ENCODE results near the gene ZBTB17.
"Not testable (repeated sequence)": the region's sequence is repeated elsewhere in the genome, so short reads cannot be mapped to it uniquely, and the experiment has no call there.

ZBTB17 gene

DNA sequence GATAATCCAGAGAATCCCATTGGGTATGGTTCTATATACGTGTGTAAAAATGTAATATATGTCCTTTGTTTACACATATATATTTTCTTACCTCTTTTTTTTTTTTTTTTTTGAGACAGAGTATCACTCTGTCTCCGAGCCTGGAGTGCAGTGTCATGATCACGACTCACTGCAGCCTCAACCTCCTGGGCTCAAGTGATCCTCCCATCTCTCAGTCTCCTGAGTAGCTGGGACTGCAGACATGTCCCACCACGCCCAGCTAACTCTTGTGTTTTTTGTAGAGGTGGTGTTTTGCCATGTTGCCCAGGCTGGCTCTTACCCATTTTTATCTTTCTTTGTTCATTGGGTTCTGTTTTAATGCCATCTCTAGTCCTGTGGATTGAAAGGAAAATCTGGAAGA, 59.5 kb downstream of the ZBTB17 start:
- H3K27ac ChIP-seq = peak overlapping the region; percentile 56

DNA sequence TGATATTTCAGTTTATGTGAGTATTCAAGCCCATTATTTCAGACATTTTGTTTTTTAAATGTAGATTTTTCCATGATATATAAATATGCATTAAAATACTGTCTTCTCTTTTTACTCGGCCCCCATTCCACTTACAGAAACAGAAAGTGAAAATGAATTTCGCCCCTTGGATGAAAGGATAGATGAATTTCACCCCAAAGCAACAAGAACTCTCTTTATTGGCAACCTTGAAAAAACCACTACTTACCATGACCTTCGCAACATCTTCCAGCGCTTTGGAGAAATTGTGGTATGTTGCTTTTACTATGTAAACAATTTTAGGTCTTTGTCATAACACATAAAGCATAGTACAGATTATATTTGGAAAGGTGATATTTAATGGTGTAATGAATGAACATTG, 59.9 kb downstream of the ZBTB17 start:
- peak overlapping the region; percentile 56 for H3K27ac ChIP-seq
- DNase-seq (ENCODE audit: low read depth, low spot score) = no peak

More for the DNA sequence above, 59.5 kb downstream of the ZBTB17 start:
- DNase-seq (ENCODE audit: low read depth, low spot score) = peak; percentile 26

DNA sequence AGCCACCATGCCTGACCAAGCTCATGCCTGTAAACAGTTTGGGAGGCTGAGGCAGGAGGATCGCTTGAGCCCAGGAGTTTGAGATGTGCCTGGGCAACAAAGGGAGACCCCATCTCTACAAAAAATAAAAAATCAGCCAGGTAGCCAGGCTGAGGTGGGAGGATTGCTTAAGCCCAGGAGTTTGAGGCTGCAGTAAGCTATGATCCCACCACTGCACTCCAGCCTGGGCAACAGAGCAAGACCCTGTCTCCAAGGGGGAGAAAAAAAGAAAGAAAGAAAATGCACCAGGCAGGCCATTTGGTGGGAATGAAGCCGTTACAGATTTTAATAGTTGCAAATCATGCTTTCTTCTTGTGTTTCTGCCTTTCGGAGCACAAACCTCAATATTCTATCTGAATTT, 62.3 kb downstream of the ZBTB17 start:
- H3K27ac ChIP-seq; DNase-seq (ENCODE audit: low read depth, low spot score): not testable (repeated sequence)

DNA sequence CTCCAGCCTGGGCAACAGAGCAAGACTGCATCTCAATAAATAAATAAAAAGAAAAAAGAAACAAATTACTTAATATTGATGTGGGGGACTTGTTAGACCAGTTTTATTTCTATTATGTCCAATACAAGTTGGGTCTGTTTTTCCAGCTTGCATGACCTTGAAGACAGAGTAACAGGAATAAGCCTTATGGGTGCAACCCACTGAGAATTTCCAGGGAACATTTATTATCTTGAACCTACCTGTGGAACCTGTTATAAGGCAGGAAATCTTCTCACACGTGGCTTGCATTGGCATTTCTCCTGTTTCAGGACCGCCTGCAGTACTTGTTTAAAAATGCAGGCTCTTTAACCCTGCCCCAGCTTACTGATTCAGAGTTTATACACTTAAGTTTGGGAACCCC, 64.0 kb downstream of the ZBTB17 start:
- peak; percentile 14 for DNase-seq (ENCODE audit: low read depth, low spot score)

DNA sequence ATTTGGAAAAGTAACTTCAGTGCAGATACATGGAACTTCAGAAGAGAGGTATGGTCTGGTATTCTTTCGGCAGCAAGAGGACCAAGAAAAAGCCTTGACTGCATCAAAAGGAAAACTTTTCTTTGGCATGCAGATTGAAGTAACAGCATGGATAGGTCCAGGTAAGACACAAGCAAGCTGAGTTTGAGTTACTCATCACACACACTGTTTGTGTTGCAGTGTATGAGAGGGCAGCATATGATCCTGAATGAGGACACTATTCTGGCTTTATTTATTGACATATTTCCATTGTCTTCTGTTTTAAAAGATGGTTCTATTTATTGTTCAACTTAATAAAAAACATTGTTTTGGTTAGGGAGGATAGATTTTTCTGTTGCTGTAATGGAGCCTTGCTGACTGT, 64.8 kb downstream of the ZBTB17 start:
- H3K27ac ChIP-seq = peak overlapping the region; percentile 13
- no peak for DNase-seq (ENCODE audit: low read depth, low spot score)

More for the DNA sequence above, 64.0 kb downstream of the ZBTB17 start:
- peak overlapping the region; percentile 13 for H3K27ac ChIP-seq

DNA sequence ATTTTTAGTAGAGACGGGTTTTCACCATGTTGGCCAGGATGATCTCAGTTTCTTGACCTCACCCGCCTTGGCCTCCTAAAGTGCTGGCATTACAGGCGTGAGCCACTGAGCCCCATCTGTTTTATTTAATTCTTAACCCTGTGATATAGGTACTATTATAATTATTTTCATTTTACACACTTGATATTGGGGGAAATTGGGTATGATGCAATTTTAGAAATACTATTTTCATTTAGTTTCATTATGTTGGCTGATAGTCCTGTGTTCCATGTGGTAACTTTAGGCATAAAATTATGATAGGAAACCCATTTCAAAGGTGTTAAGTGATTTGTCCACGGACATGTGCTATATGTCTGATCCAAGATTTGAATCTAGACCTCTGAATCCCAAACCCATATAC, 67.3 kb downstream of the ZBTB17 start:
- no peak overlapping the region for H3K27ac ChIP-seq
- DNase-seq (ENCODE audit: low read depth, low spot score) = no peak

DNA sequence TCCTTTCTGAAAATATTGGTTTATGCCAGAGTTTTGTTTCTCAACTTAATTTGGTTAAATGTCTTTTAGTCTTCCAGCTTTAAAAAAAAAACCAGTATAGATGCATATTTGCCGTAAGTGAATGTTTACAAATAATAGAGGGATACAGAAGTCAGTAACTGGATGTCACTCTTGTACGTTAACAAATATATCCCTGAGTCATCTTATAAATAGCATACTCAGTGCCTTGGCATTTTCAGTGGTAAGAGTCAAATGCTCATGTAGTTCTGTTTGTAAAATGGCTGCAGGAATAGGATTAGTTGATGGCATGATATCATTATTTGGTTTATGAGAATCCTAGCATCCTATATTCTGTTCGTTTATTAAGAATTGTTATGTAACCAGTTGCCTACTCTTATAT, 73.0 kb downstream of the ZBTB17 start:
- peak overlapping the region; percentile 15 for H3K27ac ChIP-seq
- DNase-seq (ENCODE audit: low read depth, low spot score) = peak; percentile 54

DNA sequence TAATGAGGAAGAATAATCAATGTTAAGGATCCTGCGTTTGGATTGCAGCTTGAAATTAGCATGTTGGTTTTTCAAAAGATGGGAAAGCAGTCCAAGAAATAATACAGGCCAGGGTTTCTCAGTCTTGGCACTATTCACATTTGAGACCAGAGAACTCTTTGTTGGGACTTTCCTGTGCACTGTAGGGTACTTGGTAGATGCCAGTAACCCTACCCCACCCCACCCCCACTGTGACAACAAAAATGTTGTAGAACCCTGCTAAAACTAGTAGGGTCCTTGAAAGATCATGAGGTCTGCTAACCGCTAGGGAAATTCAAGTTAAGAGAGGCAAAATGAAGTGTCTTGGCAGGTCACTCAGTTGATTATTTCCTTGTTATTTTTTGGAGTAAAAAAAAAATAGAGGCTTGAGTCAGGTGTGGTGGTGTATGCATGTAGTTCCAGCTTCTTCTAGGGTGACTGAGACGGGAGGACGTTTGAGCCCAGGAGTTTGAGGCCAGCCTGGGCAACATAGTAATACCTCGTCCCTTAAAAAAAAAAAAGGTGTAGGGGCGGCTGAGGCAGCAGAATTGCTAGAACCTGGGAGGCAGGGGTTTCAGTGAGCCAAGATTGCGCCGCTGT, 75.1 kb downstream of the ZBTB17 start:
- H3K27ac ChIP-seq = no peak overlapping the region
- no peak for DNase-seq (ENCODE audit: low read depth, low spot score)

DNA sequence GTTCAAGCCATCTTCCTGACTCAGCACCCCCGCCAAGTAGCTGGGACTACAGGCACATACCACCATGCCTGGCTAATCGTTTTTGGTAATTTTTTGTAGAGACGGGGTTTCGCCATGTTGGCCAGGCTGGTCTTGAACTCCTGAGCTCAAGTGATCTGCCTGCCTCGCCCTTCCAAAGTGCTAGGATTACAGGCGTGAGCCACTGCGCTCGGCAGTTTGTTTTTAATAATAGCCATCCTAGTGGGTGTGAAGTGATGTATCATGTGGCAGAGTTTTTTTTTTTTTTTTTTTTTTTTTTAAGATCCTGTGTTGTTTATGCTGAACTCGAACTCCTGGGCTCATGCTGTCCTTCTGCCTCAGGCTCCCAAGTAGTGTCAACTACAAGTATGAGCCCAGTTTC, 76.6 kb downstream of the ZBTB17 start:
- no peak overlapping the region for H3K27ac ChIP-seq
- no peak for DNase-seq (ENCODE audit: low read depth, low spot score)

DNA sequence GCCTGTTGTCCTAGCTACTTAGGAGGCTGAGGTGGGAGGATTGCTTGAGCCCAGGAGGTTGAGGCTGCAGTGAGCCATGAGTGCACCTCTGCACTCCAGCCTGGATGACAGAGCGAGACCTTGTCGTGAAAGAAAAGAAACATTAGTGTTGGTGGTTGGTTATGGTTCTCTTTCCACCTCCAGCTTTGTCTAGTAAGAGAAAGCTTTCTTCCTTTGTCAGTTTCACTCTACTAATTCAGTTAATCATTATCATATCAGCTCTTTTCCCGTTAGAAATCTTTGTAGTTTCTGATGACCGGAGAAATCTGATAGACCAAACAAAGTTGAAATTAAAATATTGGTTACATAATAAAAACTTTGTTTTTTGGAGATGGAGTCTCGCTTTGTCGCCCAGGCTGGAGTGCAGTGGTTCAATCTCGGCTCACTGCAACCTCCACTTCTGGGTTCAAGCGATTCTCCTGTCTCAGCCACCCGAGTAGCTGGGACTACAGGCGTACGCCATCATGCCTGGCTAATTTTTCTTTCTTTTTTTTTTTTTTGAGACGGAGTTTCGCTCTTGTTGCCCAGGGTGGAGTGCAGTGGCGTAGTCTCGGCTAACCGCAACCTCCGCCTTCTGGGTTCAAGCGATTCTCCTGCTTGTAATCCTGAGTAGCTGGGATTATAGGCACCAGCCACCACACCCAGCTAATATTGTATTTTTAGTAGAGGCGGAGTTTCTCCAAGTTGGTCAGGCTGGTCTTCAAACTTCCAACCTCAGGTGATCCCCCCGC, 78.9 kb downstream of the ZBTB17 start:
- peak overlapping the region; percentile 39 for H3K27ac ChIP-seq
- DNase-seq (ENCODE audit: low read depth, low spot score) = not testable (repeated sequence)

DNA sequence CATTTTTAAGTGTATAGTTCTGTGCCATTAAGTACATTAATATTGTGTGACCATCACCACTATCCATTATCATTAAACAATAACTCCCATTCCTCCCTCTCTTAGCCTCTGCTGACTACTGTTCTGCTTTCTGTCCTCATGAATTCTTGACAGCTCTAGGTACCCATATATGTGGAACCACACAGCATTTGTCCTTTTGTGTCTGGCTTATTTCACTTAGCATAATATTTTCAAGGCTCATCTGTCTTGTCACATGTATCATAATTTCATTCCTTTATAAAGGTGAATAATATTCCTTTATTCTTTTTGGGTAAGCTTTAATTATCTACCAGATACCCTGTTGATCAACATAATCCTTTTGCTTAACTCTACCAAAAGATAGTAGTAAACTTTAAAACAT, 80.7 kb downstream of the ZBTB17 start:
- no peak for DNase-seq (ENCODE audit: low read depth, low spot score)
- H3K27ac ChIP-seq = no peak overlapping the region

DNA sequence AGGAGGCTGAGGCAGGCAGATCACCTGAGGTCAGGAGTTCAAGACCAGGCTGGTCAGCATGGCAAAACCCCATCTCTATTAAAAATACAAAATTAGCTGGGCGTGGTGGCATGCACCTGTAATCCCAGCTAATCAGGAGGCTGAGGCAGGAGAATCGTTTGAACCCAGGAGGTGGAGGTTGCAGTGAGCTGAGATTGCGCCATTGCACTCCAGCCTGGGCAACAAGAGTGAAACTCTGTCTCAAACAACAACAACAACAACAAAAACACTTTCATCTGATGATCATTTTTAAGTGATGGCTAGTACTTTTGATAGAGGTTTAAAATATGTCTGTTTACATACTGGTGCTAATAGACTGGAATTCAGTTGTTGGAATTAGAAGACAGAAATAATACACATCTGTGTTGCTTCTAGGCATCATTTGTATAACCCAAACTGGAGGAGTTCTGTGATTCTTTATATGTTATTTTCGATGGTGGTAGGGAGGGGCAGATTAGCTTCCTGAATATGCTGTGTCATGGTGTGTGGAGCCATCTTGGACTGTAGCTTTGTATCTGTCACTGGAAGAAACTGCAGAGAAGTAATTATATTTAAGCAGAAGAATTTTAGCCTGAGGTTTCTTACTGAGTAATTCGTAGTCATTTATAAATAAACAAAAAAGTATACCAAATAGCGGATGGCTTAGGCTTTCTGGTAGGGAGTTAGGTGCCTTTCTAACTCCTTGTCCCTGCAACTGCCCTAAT, 82.9 kb downstream of the ZBTB17 start:
- DNase-seq (ENCODE audit: low read depth, low spot score) = not testable (repeated sequence)
- H3K27ac ChIP-seq = peak overlapping the region; percentile 58

All from epithelial cell of prostate (primary cell).